HEK293 (cell line): ENCODE results near the gene KRT13.
A peak's percentile ranks its signal among the peaks of the same experiment; 100 is the strongest.

Experiments used
- SCRT2 ChIP-seq: fragments of 450-650 bp; formaldehyde crosslinking; IDR thresholded peaks from 2 replicates; pipeline ENCODE4 v1.5.1; 2016; ENCODE audit warnings: missing biosample characterization, missing genetic modification characterization
- SP2 ChIP-seq: fragments of 450-650 bp; formaldehyde crosslinking; IDR thresholded peaks from 2 replicates; pipeline ENCODE4 v1.5.1; 2016; ENCODE audit warnings: missing biosample characterization, missing genetic modification characterization
- ZFP37 ChIP-seq: fragments of 450-650 bp; formaldehyde crosslinking; IDR thresholded peaks from 2 replicates; pipeline ENCODE4 v1.5.1; 2016; ENCODE audit warnings: missing biosample characterization, missing genetic modification characterization
- ZNF157 ChIP-seq: fragments of 450-650 bp; formaldehyde crosslinking; IDR thresholded peaks from 2 replicates; pipeline ENCODE4 v1.5.1; 2016; ENCODE audit warnings: missing biosample characterization, missing genetic modification characterization
- ZNF768 ChIP-seq: fragments of 450-650 bp; formaldehyde crosslinking; IDR thresholded peaks from 2 replicates; pipeline ENCODE4 v1.5.1; 2018; ENCODE audit warnings: missing biosample characterization, mild to moderate bottlenecking, missing genetic modification characterization
- TF ChIP-seq, protein P1 (sequence below): fragments of 450-650 bp; formaldehyde crosslinking; IDR thresholded peaks from 2 replicates; pipeline ENCODE4 v1.5.1; 2016; ENCODE audit warnings: missing biosample characterization, missing genetic modification characterization
- TF ChIP-seq, protein P2 (sequence below): fragments of 450-650 bp; formaldehyde crosslinking; IDR thresholded peaks from 2 replicates; pipeline ENCODE4 v1.5.1; 2016; ENCODE audit warnings: missing biosample characterization, missing genetic modification characterization
- TF ChIP-seq, protein P3 (sequence below): fragments of 450-650 bp; formaldehyde crosslinking; IDR thresholded peaks from 2 replicates; pipeline ENCODE4 v1.5.1; 2016; ENCODE audit warnings: missing biosample characterization, missing genetic modification characterization
- TF ChIP-seq, protein P4 (sequence below): fragments of 450-650 bp; formaldehyde crosslinking; IDR thresholded peaks from 2 replicates; pipeline ENCODE4 v1.5.1; 2016; ENCODE audit warnings: missing biosample characterization, missing genetic modification characterization

DNA sequence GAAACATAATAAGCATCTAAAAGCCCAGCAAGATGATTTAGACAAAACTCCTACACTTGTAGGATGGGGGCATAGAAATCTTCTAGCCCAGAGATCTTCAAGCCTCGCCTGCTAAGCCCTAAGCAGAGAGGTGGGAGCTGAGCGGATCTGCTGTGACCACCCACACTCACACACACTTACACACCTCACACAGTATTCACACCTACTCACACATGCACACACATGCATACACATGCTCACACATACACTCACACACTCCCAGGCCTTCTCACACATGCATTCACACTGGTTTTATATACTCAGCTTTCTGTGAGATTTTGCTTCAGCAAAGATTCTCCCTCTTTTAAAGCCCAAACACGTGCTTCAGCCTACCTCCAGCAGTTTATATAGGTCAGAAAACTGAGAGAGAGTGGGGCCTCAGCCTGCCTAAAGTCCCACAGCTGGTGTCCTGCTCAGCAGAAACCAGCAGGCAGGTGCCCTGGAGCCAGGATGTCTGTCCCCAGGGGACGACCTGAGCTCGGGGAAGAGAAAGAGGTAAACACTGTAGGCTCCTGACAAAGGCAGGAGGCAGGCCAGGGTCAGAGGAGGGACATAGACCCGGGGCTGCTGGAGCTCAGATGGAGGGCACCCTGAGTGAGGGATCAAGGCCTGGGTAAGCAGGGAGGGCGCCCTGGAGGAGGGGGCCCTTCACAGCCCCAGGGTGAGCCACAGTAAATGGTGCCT, 34.7 kb upstream of the KRT13 start:
- TF ChIP-seq, protein P1, sequence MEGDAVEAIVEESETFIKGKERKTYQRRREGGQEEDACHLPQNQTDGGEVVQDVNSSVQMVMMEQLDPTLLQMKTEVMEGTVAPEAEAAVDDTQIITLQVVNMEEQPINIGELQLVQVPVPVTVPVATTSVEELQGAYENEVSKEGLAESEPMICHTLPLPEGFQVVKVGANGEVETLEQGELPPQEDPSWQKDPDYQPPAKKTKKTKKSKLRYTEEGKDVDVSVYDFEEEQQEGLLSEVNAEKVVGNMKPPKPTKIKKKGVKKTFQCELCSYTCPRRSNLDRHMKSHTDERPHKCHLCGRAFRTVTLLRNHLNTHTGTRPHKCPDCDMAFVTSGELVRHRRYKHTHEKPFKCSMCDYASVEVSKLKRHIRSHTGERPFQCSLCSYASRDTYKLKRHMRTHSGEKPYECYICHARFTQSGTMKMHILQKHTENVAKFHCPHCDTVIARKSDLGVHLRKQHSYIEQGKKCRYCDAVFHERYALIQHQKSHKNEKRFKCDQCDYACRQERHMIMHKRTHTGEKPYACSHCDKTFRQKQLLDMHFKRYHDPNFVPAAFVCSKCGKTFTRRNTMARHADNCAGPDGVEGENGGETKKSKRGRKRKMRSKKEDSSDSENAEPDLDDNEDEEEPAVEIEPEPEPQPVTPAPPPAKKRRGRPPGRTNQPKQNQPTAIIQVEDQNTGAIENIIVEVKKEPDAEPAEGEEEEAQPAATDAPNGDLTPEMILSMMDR (tag by site-specific recombination), result no peak
- no peak for TF ChIP-seq SP2 (tag by site-specific recombination)
- TF ChIP-seq ZNF768 (tag by site-specific recombination), result no peak
- TF ChIP-seq, protein P2, sequence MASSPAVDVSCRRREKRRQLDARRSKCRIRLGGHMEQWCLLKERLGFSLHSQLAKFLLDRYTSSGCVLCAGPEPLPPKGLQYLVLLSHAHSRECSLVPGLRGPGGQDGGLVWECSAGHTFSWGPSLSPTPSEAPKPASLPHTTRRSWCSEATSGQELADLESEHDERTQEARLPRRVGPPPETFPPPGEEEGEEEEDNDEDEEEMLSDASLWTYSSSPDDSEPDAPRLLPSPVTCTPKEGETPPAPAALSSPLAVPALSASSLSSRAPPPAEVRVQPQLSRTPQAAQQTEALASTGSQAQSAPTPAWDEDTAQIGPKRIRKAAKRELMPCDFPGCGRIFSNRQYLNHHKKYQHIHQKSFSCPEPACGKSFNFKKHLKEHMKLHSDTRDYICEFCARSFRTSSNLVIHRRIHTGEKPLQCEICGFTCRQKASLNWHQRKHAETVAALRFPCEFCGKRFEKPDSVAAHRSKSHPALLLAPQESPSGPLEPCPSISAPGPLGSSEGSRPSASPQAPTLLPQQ (tag by site-specific recombination), result no peak
- TF ChIP-seq, protein P3, sequence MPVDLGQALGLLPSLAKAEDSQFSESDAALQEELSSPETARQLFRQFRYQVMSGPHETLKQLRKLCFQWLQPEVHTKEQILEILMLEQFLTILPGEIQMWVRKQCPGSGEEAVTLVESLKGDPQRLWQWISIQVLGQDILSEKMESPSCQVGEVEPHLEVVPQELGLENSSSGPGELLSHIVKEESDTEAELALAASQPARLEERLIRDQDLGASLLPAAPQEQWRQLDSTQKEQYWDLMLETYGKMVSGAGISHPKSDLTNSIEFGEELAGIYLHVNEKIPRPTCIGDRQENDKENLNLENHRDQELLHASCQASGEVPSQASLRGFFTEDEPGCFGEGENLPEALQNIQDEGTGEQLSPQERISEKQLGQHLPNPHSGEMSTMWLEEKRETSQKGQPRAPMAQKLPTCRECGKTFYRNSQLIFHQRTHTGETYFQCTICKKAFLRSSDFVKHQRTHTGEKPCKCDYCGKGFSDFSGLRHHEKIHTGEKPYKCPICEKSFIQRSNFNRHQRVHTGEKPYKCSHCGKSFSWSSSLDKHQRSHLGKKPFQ (tag by site-specific recombination), result peak; percentile 96
- TF ChIP-seq, protein P4, sequence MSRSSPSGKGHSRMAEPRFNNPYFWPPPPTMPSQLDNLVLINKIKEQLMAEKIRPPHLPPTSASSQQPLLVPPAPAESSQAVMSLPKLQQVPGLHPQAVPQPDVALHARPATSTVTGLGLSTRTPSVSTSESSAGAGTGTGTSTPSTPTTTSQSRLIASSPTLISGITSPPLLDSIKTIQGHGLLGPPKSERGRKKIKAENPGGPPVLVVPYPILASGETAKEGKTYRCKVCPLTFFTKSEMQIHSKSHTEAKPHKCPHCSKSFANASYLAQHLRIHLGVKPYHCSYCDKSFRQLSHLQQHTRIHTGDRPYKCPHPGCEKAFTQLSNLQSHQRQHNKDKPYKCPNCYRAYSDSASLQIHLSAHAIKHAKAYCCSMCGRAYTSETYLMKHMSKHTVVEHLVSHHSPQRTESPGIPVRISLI (tag by site-specific recombination), result no peak
- TF ChIP-seq ZFP37, result no peak
- no peak for TF ChIP-seq ZNF157 (tag by site-specific recombination)
- no peak for TF ChIP-seq SCRT2 (tag by site-specific recombination)
